H1 (cell line): ENCODE results near the gene NAT8L. TPM values are rescaled to one million over a fixed set of nuclear protein-coding genes. Genes with fewer than 3 reads are reported as not detected.

Experiments
- HDAC2 ChIP-seq, 2 experiments: fragments of 300-600 bp in 1 of 2; sonication (generic) in 1 of 2; IDR thresholded peaks; 2 replicates each; pipeline ENCODE4 v1.6.1; 2011 to 2012; ENCODE audit warnings: low read depth in 2 of 2, low read length in 2 of 2, mild to moderate bottlenecking in 2 of 2, moderate library complexity in 2 of 2, borderline replicate concordance in 1 of 2, inconsistent platforms in 1 of 2
- HDAC6 ChIP-seq: IDR thresholded peaks from one replicate; pipeline ENCODE4 v1.7.1; 2012; ENCODE audit warnings: low read depth, mild to moderate bottlenecking, inconsistent platforms, low read length, moderate library complexity
- JUND ChIP-seq: IDR thresholded peaks from 2 replicates; pipeline ENCODE4 v1.6.1; 2011; ENCODE audit warnings: mild to moderate bottlenecking, improper control_type of control experiment, low read length
- KDM5A ChIP-seq: fragments of 200-600 bp; IDR thresholded peaks from 2 replicates; pipeline ENCODE4 v1.7.1; 2012; ENCODE audit warnings: mild to moderate bottlenecking, low read length, inconsistent platforms, mixed read lengths
- NANOG ChIP-seq: IDR thresholded peaks from 2 replicates; pipeline ENCODE4 v1.6.1; 2011; ENCODE audit warnings: low read length, low read depth, mild to moderate bottlenecking, inconsistent platforms; ENCODE audit not compliant: insufficient read depth, poor library complexity, severe bottlenecking
- RBBP5 ChIP-seq: IDR thresholded peaks from 2 replicates; pipeline ENCODE4 v1.7.1; 2012; ENCODE audit warnings: low read depth, mild to moderate bottlenecking, inconsistent platforms, low read length, moderate library complexity, borderline replicate concordance
- RNF2 ChIP-seq: fragments of 200-900, 300-1000 bp; sonication (generic); IDR thresholded peaks from 2 replicates; pipeline ENCODE4 v1.7.1; 2016; ENCODE audit warnings: borderline replicate concordance, low read depth, mild to moderate bottlenecking, antibody characterized with exemption, low read length; ENCODE audit not compliant: poor library complexity, severe bottlenecking; ENCODE audit errors: missing control alignments
- SIX5 ChIP-seq: IDR thresholded peaks from 2 replicates; pipeline ENCODE4 v1.6.1; 2011; ENCODE audit warnings: mild to moderate bottlenecking, low read depth, low read length
- SP4 ChIP-seq: IDR thresholded peaks from 2 replicates; pipeline ENCODE4 v1.6.1; 2012; ENCODE audit warnings: low read length, inconsistent platforms
- SUZ12 ChIP-seq: fragments of 200-600 bp; sonication (generic); IDR thresholded peaks from 2 replicates; pipeline ENCODE4 v1.6.1; 2012; ENCODE audit warnings: mild to moderate bottlenecking, inconsistent platforms, low read length, moderate library complexity, mixed read lengths
- polyA plus RNA-seq, 7 experiments: library from polyadenylated mRNA; depleted of rRNA in 3 of 7; stranded (reverse) in 5 of 7; unstranded in 2 of 7; fragments of >200 nt in 5 of 7; fragments of 200-250 nt in 2 of 7; gene quantifications; 1 replicate in 5 of 7; 2 replicates in 1 of 7; 4 replicates in 1 of 7; pipeline versions ENCODE4 v1.2.1 to v1.2.3, GENCODE V29; 2011 to 2013; ENCODE audit warnings: missing spikeins in 2 of 7, mixed read lengths in 2 of 7
- total RNA-seq: library from RNA; stranded (reverse); fragmentation: NEBNext Ultra II Directional; extraction: Animal tissue kit (Norgen Biotek cat#: 25700); gene quantifications from 2 replicates; pipeline ENCODE4 v1.2.1, GENCODE V29; 2021

Gene NAT8L
- total and polyA plus RNA-seq, 2 of the 8 experiments (the other 6 are each of a cell fraction or from before 2014, with no cell fraction given), result 10.8 TPM

- TF ChIP-seq RNF2, result no peak
- TF ChIP-seq SUZ12, result no peak
- no peak for TF ChIP-seq NANOG
- TF ChIP-seq HDAC6, result no peak
- no peak for TF ChIP-seq RBBP5
- no peak for TF ChIP-seq KDM5A
- no peak for TF ChIP-seq JUND
- no peak for TF ChIP-seq SIX5
- TF ChIP-seq SP4, result no peak
- no peak for TF ChIP-seq HDAC2 (IDR thresholded peaks at IDR 0.05; ENCODE audit: borderline replicate concordance in 1 of 2, low read depth in 2 of 2, low read length in 2 of 2)
Measured at GRCh38 chr4:2047781-2048581, 11.1 kb upstream of the NAT8L start (continued).
